Central memory CD8-positive, alpha-beta T cell (primary cell): ENCODE results near the gene GOLGA8S.
"Not testable (repeated sequence)": the region's sequence is repeated elsewhere in the genome, so short reads cannot be mapped to it uniquely, and the experiment has no call there.

Experiments used
- ATAC-seq: fragments of 150-1000 bp; cut with Tn5 transposase; replicated peaks from 2 replicates; pipeline ENCODE4 v1.10.0; 2022; ENCODE audit warnings: mild to moderate bottlenecking, moderate FRiP score, moderate number of reproducible peaks; ENCODE audit not compliant: poor library complexity, severe bottlenecking; ENCODE audit errors: extremely low read depth
- DNase-seq, 2 donors: peaks; one replicate each; pipeline ENCODE4 v3.0.0; 2021; ENCODE audit warnings: low spot score in 2 of 2
- H3K27ac Mint-ChIP-seq: one replicate; pipeline ENCODE4 v1.8.0; 2022; ENCODE audit warnings: low read depth, mild to moderate bottlenecking, moderate library complexity, mixed read lengths
- H3K27me3 Mint-ChIP-seq: one replicate; pipeline ENCODE4 v1.8.0; 2022; ENCODE audit warnings: mixed read lengths
- H3K36me3 Mint-ChIP-seq: one replicate; pipeline ENCODE4 v1.8.0; 2022; ENCODE audit warnings: mild to moderate bottlenecking, moderate library complexity, mixed read lengths; ENCODE audit not compliant: insufficient read depth
- H3K4me1 Mint-ChIP-seq: one replicate; pipeline ENCODE4 v1.8.0; 2022; ENCODE audit warnings: mixed read lengths
- H3K4me3 Mint-ChIP-seq: one replicate; pipeline ENCODE4 v1.8.0; 2022; ENCODE audit warnings: mild to moderate bottlenecking, moderate library complexity, mixed read lengths
- H3K9me3 Mint-ChIP-seq: one replicate; pipeline ENCODE4 v1.8.0; 2022; ENCODE audit warnings: mixed read lengths

Gene GOLGA8S, protein sequence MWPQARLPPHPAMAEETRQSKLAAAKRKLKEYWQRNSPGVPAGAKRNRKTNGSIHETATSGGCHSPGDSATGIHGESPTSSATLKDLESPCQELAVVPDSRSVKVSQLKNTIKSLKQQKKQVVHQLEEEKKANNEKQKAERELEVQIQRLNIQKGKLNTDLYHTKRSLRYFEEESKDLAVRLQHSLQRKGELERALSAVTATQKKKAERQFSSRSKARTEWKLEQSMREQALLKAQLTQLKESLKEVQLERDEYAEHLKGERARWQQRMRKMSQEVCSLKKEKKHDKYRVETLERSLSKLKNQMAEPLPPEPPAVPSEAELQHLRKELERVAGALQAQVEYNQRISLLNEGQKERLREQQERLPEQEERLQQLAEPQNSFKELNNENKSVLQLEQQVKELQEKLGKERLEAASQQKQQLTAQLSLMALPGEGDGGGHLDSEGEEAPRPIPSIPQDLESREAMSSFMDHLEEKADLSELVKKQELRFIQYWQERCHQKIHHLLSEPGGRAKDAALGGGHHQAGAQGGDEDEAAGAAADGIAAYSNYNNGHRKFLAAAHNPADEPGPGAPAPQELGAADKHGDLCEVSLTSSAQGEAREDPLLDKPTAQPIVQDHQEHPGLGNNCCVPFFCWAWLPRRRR

DNA sequence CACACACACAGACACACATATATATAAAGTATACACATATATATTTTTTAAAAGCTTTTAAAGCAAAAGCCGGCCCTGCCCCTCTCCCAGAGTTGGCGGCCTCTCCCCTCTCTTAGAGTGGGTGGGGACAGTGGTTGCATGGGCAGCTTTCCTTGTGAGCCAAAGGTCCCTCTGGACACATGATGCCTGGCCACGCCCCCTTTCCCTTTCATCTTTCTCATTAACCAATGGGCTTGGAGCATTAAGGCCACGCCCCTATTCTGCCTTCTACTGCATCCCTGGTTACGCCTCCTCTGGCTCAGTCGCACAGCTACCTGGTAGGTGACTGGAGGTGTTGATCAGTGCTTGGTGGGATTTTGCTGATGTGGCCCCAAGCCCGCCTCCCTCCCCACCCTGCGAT is at the start of gene GOLGA8S:
GOLGA8S (plus strand) TSS at position 301 of the 400 bp plus-strand sequence; CDS start at position 363, 62 bp downstream.
- H3K27ac Mint-ChIP-seq, H3K36me3 Mint-ChIP-seq, H3K27me3 Mint-ChIP-seq, H3K4me1 Mint-ChIP-seq, DNase-seq, H3K9me3 Mint-ChIP-seq, H3K4me3 Mint-ChIP-seq, ATAC-seq: not testable (repeated sequence)

DNA sequence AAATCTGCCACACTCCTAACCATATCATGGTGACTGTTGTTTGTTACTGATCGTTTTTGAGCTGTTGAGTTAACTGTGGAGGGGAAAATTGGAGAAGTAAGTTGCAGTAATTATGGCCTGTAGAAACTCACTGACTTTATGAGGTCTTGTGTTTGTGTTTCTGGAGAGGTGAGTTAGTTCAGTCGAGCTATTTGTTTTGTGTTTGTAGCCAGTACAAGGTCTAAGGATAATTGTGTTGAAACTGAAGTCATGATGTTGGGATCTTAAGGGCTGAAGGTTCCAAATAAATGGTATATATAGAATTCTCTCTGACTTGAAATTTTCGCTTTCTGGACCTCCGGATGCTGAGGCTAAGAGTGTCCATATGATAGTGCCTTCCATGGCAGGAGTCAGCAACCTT is 49.7 kb upstream of the GOLGA8S start:
- ATAC-seq, DNase-seq, H3K9me3 Mint-ChIP-seq, H3K27me3 Mint-ChIP-seq: not testable (repeated sequence)
- Mint-ChIP-seq H3K27ac (peak overlapping the region; percentile 92), H3K4me3 (peak overlapping the region; percentile 98), H3K36me3 (peaks cover 14% of the 10 kb centered on the region), H3K4me1 (peaks cover 48% of the 10 kb centered on the region)

DNA sequence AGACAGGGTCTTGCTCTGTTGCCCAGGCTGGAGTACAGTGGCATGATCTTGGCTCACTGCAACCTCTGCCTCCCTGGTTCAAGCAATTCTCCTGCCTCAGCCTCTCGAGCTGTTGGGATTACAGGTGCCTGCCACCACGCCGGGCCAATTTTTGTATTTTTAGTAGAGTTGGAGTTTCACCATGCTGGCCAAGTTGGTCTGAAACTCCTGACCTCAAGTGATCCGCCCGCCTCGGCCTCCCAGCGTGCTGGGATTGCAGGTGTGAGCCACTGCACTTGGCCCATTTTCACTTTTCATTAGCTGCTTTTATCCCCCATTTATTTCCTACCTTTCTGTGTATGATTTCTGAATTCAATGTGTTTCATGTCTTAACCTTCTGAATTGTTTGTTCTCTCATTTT is 48.6 kb upstream of the GOLGA8S start:
- not testable (repeated sequence) for H3K27ac Mint-ChIP-seq
- peaks cover 48% of the 10 kb centered on the region for H3K4me1 Mint-ChIP-seq

DNA sequence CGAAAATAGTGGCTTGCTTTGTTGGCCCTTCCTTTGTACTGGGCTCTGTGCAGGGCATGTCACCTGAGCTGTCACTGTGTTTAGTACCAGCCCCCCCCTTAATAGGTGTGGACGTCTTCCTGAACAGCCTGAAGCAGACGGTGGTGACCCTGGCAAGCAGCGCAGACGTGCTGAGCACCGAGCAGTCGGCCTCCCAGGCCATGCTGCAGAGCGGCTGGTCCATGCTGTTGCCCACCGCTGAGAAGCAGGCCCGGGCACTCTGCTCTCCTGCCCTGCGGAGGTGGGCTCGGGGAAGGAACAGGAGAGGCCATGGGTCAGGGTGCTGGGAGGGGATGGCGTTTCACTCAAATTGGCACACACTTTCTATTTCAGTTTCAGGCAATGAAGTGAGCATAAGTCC is 43.3 kb upstream of the GOLGA8S start:
- H3K4me3 Mint-ChIP-seq, DNase-seq, H3K27me3 Mint-ChIP-seq, ATAC-seq, H3K27ac Mint-ChIP-seq, H3K9me3 Mint-ChIP-seq: not testable (repeated sequence)
- Mint-ChIP-seq H3K36me3 (peaks cover 16% of the 10 kb centered on the region), H3K4me1 (peaks cover 24% of the 10 kb centered on the region)

More for the DNA sequence above, 48.6 kb upstream of the GOLGA8S start:
- H3K36me3 Mint-ChIP-seq, result peaks cover 18% of the 10 kb centered on the region
- not testable (repeated sequence) for H3K27me3 Mint-ChIP-seq, H3K4me3 Mint-ChIP-seq, DNase-seq, ATAC-seq, H3K9me3 Mint-ChIP-seq

DNA sequence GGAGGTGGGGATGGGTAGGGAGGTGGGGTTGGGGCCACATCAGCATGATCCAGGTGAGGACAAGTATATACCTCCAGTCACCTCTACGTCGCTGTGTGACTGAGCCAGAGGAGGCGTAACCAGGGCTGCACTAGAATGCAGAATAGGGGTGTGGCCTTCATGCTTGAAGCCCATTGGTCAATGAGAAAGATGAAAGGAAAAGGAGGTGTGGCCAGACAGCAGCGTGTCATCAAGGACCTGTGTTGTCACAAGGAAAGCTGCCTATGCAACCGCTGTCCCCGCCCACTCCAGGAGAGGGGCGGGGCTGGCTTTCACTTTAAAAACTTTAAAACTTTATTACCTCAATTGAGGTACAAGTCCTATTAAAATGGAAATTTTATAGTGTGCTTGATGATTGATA is 20.5 kb upstream of the GOLGA8S start, which contains the start of gene GOLGA6L26:
GOLGA6L26 (minus strand) TSS at position 101 of the 400 bp plus-strand sequence; CDS start at position 40, 61 bp downstream.
- DNase-seq, H3K36me3 Mint-ChIP-seq, H3K27me3 Mint-ChIP-seq, H3K27ac Mint-ChIP-seq, H3K4me1 Mint-ChIP-seq, H3K4me3 Mint-ChIP-seq, H3K9me3 Mint-ChIP-seq, ATAC-seq: not testable (repeated sequence)

DNA sequence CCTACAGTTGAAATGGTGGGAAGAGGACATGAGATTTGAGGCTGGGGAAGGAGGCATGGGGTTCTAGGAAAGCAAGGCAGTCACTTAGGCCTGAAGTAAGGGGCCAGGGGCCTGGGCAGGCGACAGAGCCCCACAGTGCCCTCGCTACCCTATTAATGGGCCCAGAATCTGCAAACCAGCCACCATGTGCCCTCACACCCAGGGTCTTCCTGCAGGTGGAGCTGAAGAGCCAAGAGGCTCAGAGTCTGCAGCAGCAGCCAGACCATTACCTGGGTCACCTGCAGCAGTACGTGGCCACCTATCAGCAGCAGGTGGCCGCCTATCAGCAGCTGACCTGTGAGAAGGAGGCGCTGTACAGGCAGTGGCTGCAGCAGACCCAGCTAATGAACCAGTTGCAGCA is 8.1 kb downstream of the GOLGA8S start:
- not testable (repeated sequence) for H3K4me3 Mint-ChIP-seq, H3K27ac Mint-ChIP-seq, DNase-seq, H3K9me3 Mint-ChIP-seq, ATAC-seq, H3K36me3 Mint-ChIP-seq, H3K27me3 Mint-ChIP-seq, H3K4me1 Mint-ChIP-seq

DNA sequence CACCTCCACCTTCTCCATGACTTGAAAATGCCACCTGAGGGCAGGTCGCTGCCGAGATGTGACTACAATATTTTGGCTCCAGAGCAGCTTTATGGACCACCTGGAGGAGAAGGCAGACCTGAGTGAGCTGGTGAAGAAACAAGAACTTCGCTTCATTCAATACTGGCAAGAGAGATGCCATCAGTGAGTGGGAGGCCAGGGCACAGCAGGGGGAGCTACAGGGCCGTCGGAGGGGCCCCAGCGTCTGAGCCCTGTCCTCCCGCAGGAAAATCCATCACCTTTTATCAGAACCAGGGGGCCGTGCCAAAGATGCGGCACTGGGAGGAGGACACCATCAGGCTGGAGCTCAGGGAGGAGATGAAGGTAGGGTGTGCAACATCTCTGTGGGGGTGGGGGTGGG is 9.7 kb downstream of the GOLGA8S start:
- H3K36me3 Mint-ChIP-seq, H3K27me3 Mint-ChIP-seq, ATAC-seq, H3K4me1 Mint-ChIP-seq, H3K27ac Mint-ChIP-seq, H3K4me3 Mint-ChIP-seq, DNase-seq, H3K9me3 Mint-ChIP-seq: not testable (repeated sequence)

DNA sequence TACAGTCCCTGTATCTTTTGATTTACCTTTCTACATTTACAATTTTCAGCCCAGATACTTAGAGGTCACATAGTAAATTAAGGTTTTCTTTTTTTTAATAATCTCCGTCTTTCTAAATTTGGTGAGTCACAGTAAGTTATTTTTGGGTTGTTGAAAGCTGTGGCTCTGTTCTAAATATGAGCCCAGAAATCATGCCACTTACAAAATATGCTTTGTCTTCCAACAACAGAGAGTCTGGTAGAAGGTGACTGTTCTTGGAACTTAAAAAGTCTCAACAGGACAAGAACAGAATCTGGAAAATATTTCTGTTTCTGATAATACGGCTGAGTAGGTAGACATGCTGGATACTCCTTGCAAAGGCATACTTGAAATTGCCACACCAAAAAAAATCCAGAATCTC is 16.0 kb downstream of the GOLGA8S start:
- no peak overlapping the region for H3K27ac Mint-ChIP-seq

DNA sequence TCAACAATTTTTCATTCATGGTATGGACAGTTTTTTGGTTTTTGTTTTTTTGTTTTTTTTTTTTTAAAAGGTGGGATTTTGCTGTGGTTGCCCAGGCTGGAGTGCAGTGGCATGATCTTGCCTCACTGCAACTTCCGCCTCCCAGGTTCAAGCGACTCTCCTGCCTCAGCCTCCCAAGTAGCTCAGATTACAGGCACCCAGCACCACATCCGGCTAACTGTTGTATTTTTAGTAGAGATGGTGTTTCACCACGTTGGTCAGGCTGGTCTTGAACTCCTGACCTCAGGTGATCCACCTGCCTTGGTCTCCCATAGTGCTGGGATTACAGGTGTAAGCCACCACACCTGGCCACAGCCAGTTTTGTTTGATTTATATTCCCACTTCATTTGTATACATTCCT is 16.6 kb downstream of the GOLGA8S start:
- H3K4me1 Mint-ChIP-seq, H3K4me3 Mint-ChIP-seq, H3K27ac Mint-ChIP-seq, DNase-seq, H3K27me3 Mint-ChIP-seq, H3K9me3 Mint-ChIP-seq, H3K36me3 Mint-ChIP-seq, ATAC-seq: not testable (repeated sequence)

More for the DNA sequence above, 16.0 kb downstream of the GOLGA8S start:
- no peak overlapping the region for H3K4me3 Mint-ChIP-seq
- H3K9me3 Mint-ChIP-seq, result no peaks in the 10 kb centered on the region
- peaks cover 1% of the 10 kb centered on the region for H3K36me3 Mint-ChIP-seq
- H3K4me1 Mint-ChIP-seq, result no peaks in the 10 kb centered on the region
- DNase-seq (no peak), ATAC-seq (no peak)
- H3K27me3 Mint-ChIP-seq, result peaks cover 7% of the 10 kb centered on the region

DNA sequence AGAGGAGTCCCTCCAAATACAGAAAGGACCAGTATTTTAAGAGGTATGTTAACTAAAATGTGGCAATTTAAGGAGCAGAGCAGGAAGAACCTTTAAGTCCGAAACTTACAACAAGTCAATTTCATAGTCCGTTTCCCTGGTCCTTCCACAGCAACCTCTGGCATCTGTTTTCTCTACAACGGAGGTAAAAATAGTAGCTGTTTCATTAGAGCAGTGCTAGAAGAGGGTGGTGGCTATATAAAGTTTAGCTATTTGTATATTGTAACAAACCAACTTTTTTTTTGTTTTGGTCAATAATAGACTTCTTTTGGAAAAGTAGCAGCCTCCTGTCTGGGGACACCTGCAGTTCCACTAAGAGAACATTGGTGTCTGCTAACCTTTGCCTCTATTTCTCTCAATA is 17.3 kb downstream of the GOLGA8S start:
- H3K27me3 Mint-ChIP-seq, H3K4me3 Mint-ChIP-seq, H3K27ac Mint-ChIP-seq, H3K36me3 Mint-ChIP-seq, H3K4me1 Mint-ChIP-seq, ATAC-seq, H3K9me3 Mint-ChIP-seq, DNase-seq: not testable (repeated sequence)

DNA sequence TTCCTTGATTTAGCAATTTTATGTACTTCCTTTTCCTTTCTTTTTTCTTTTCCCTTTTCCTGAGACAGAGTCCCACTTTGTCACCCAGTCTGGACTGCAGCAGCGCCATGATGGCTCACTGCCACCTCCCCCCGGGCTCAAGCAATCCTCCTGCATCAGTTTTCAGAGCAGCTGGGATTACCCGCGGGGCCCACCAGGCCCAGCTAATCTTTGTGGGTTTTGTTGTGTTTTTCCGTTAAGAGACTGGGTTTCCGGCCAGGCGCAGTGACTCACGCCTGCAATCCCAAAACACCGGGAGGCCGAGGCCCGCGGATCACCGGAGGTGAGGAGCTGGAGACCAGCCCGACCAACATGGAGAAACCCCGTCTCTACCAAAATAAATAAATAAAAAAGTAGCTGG is 17.7 kb downstream of the GOLGA8S start:
- peaks cover 7% of the 10 kb centered on the region for H3K27me3 Mint-ChIP-seq
- no peak for ATAC-seq
- peaks cover 1% of the 10 kb centered on the region for H3K36me3 Mint-ChIP-seq
- DNase-seq, result no peak
- H3K9me3 Mint-ChIP-seq, result no peaks in the 10 kb centered on the region
- H3K27ac Mint-ChIP-seq, result no peak overlapping the region
- H3K4me3 Mint-ChIP-seq, result no peak overlapping the region
- H3K4me1 Mint-ChIP-seq, result no peaks in the 10 kb centered on the region

DNA sequence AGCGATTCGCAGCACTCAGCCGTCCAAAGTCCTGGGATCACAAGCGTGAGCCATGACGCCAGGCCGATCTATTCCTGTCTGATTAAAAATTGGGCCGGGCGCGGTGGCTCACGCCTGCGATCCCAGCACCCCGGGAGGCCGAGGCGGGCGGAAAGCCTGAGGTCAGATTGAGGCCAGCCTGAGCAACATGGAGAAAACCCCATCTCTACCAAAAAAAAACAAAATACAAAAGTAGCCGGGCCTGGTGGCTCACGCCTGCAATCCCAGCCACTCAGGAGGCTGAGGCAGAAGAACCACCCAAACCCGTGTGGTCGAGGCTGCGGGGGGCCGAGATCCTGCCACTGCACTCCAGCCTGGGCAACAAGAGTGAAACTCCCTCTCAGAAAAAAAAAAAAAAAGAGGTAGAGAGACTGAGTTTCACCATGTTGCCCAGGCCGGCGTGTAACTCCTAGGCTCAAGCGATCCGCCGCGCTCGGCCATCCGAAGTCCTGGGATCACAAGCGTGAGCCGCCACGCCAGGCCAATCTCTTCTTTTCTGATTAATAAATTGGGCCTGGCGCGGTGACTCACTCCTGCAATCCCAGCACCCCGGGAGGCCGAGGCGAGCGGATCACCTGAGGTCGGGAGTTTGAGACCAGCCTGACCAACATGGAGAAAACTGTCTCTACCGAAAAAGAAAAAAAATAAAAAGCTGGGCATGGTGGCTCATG is 18.5 kb downstream of the GOLGA8S start:
- H3K9me3 Mint-ChIP-seq, H3K27me3 Mint-ChIP-seq, H3K4me1 Mint-ChIP-seq, H3K36me3 Mint-ChIP-seq, DNase-seq, H3K4me3 Mint-ChIP-seq, ATAC-seq, H3K27ac Mint-ChIP-seq: not testable (repeated sequence)
